Stimulated activated CD4-positive, alpha-beta T cell treated with anti-CD3 and anti-CD28 coated beads, Interleukin-2, amount 100 ng/mL, for 4 hours (primary cell): ENCODE measurements around the gene ADGRF3.
"Not testable (repeated sequence)": the region's sequence is repeated elsewhere in the genome, so short reads cannot be mapped to it uniquely, and the experiment has no call there.

ENCODE experiments used
- DNase-seq: peaks from one replicate; pipeline ENCODE4 v3.0.0-alpha.2; 2020; ENCODE audit warnings: low read depth

Gene ADGRF3

DNA sequence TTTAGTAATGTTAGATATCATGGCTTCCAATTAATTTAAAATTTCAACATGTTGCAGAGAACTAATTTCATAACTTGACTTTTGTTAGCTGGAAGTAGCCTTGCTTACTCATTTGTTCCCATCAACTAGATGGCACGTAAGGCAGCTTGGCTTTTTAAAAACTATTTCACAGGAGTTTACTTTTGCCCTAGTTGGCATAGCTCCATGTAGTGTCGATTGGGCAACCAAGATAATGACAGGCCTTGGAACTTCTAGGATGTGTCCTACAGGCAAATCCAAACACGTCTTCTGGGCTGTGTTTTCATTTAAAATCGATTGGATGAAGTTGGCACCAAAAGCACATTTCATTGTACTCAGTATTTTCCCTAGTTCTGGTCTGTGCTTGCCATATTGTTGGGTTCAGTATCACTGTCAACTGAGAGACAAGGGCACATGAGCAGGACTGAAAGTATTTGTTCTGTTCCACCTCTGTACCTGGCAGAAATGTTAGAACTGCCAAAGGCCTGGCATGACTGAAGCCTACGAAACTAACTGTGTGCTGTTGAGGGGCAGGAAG lies 72.5 kb downstream of the ADGRF3 start:
- DNase-seq, result no peak

DNA sequence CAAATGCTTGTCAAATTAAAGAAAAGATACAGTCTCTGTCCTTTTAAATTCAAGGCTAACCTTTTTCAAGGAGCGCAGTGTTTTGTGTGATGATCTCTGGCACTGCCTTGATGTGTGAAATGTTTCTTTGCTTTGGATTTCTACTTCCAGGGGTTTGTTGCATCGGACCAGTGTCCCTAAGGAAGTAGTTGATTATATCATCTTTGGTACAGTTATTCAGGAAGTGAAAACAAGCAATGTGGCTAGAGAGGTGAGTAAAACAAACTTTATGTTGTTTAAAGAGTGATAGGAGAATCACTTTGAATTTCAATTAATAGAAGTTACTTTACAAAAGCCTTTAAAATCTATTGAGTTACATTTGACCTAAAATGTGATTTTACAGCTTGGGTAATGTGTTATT lies 73.1 kb downstream of the ADGRF3 start:
- DNase-seq, result no peak

DNA sequence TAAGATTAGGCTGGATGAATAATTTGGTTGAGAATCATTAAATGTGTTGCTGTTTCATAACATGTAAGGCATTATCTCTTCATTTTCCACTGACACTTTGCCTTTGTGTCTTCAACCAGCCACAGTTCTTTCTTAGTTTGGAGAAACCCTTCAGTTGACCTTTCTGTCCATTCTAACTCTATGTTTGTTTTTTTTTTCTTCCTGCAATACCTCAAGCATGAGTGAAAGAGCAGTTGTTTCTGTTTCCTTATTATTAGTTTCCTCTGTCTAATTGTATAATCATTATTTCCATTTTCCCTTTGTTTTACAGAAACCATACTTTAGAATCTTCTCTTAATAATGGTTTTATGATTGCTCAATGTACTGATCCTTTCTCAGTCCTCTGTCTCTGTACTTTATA lies 76.2 kb downstream of the ADGRF3 start:
- DNase-seq, result no peak

- DNase-seq, result no peak
These were observed 76.9 kb downstream of the ADGRF3 start for GRCh38 chr2:26269571-26270158.

- not testable (repeated sequence) for DNase-seq
These were observed 77.8 kb downstream of the ADGRF3 start for GRCh38 chr2:26268670-26269385.

GRCh38 chr2:26268213-26268612 lies 78.4 kb downstream of the ADGRF3 start:
- no peak for DNase-seq

GRCh38 chr2:26258836-26259235 lies 87.8 kb downstream of the ADGRF3 start:
- DNase-seq, result not testable (repeated sequence)
